Cardiac fibroblast (primary cell): ENCODE measurements around the gene ZNF701.

Experiments
- DNase-seq, 2 donors: peaks; one replicate each; pipeline versions ENCODE4 v3.0.0 to v3.0.0-alpha.2; 2010; ENCODE audit warnings: low read depth in 2 of 2
- H3K4me3 ChIP-seq, 2 donors: replicated peaks in 1 of 2; 1 replicate in 1 of 2; 2 replicates in 1 of 2; pipeline ENCODE4 v1.5.1; 2011; ENCODE audit warnings: low read depth in 2 of 2, low read length in 2 of 2, mild to moderate bottlenecking in 2 of 2, moderate library complexity in 1 of 2
- CTCF ChIP-seq: IDR thresholded peaks from one replicate; pipeline ENCODE4 v1.5.1; 2011; ENCODE audit warnings: low read depth, mild to moderate bottlenecking, low read length, inconsistent platforms

Gene ZNF701

DNA sequence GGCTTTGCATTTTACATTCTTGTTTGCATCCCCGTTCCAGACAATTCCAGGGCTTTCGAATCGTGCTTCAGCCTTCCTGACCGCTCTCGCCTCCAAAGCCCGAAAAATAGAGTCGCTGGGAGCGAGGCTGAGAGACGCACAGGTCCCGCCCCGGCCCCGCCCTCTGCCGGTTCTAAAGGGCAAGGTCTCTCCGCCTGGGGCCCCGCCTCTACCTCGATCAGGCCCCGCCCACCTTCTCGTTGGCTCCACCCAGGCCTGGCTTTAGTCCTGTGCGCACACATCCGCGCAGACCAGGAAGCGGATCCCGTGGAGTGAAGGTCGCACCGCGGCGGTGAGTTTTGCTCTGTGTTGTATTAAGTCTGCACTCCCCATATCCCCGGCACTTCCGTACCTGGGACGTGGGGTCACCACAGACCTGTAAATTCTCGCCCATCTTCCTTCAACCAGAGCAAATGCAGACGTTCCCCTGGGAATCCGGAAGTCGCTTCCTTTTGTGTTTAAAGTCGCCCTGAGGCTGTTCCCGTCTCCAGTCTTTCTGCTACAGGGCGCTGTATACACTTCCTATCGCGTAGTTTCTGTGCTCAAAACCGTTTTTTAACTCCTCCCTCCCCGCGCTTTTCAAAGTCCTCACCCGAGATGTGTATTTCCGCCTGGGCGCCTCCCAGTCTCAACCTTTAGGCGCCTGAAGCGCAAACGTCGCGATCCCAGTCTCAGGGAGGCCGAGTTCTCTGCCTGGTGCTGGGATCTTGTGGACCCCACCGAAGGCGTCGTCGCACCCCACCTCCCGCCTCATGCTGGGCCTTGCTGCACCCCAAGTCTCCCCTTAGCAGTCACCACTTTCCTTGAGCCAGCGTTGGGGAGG lies at the start of gene ZNF701:
Gene ZNF701 (plus strand): TSS at position 288 of the 862 bp plus-strand sequence. CDS start 3,861 bp downstream, outside the sequence.
- peak; percentile 27 for TF ChIP-seq CTCF
- peak within 1 kb of the TSS; percentile 57 to 91 for H3K4me3 ChIP-seq
- DNase-seq, result peak; percentile 94

DNA sequence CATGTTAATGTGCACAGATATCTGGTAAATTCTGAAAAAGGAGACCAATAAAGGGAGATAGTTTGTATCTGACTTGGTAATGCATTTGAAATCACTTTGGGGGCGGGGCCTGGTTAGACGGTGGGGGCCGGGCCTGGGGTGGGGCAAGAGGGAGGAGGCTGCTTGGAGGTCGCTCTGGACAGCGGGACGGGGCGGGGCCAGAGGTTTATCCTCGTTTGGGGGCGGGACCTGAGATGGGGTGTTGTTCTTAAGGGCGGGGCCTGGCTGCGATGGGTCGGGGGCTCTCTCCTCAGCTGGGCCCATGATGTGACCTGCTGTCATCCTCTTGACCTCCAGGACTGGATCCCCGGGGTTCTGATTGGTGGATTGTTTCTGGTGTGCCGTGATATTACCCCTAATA lies 47.5 kb upstream of the ZNF701 start:
- no peak for DNase-seq
- TF ChIP-seq CTCF, result no peak
- H3K4me3 ChIP-seq, result no peak overlapping the region

DNA sequence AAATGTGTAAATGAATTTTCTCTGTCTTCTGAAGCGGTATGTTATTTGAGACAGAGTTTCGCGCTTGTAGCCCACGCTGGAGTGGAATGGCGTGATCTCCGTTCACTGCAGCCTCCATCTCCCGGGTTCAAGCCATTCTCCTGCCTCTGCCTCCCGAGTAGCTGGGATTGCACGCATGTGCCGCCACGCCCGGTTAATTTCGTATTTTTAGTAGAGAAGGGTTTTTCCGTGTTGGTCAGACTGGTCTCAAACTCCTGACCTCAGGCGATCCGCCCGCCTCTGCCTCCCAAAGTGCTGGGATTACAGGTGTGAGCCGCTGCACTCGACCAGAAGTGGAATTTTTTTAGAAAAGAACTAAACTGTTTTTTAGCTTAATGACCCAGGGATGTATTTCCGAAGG lies 46.0 kb upstream of the ZNF701 start:
- H3K4me3 ChIP-seq, result no peak overlapping the region
- no peak for TF ChIP-seq CTCF
- no peak for DNase-seq

DNA sequence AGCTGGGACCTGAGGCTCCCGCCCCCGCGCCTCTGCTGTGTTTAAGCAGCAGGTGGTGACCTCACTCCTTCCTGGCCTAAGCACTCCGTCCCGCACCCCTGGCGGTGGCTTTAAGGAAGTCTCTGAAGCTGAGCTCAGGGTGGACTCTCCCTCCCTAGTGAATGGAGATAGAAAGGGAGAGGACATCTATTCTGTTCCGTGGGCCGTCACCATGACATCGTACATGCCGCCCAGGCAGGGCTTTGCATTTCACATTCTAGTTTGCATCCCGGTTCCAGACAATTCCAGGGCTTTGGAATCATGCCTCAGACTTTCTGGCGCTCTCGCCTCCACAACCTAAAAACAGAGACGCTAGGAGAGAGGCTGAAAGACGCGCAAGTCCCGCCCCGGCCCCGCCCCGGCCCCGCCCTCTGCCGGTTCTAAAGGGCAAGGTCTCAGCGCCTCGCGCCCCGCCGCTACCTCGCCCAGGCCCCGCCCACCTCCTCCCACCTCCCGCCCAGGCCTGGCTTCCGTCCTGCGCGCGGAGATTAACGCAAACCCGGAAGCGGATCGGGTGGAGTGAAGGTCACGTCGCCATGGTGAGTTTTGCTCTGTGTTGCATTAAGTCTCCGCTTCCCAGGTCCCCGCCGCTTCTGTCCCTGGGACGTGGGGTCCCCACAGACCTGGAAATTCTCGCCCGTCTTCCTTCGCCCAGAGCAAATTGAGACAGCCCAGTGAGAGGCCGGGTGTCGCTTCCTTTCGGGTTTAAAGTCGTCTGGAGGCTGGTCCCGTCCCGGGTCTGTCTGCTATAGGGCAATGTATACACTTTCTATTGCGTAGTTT lies 42.7 kb upstream of the ZNF701 start, which contains the start of gene ZNF808:
Gene ZNF808 (plus strand): TSS at position 535 of the 822 bp plus-strand sequence. CDS start 15,617 bp downstream, outside the sequence.
- peak; percentile 71 for TF ChIP-seq CTCF
- peak; percentile 92 to 94 for DNase-seq
- peak within 1 kb of the TSS; percentile 69 to 80 for H3K4me3 ChIP-seq

DNA sequence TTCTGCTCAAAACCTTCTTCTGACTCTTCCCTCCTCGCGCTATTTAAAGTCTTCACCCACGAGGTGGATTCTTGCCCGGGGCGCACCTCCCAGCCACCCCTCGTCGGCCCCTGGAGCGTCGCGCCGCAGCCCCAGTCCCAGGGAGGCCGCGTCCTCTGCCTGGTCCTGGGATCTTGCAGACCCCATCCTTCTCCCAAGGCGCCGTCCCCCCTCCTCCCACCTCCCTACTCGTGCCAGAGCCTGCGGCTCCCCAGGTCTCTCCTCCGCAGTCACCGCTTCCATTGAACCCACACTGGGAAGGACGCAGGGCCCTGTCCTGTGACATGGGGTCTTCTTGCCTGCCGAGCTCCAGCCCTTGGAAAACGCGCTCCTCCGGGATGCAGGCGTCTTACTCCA lies 42.1 kb upstream of the ZNF701 start:
- H3K4me3 ChIP-seq, result peak overlapping the region; percentile 69 to 80
- no peak for DNase-seq
- no peak for TF ChIP-seq CTCF

- DNase-seq, result no peak
- TF ChIP-seq CTCF, result no peak
- H3K4me3 ChIP-seq, result no peak overlapping the region
Measured at GRCh38 chr19:52532480-52532879, 37.6 kb upstream of the ZNF701 start.
